ENCODE measurements around the gene GATB. TPM values are rescaled to one million over a fixed set of nuclear protein-coding genes. Genes with fewer than 3 reads are reported as not detected.

Gene GATB
- total and polyA plus RNA-seq, 2 donors (not counting 1 experiment from before 2014, with no cell fraction given): 18.7 to 20.8 TPM

GRCh38 chr4:151799417-151800012, 38.7 kb upstream of the GATB start:
- Histone ChIP-seq H3K4me1 (ENCODE audit: control insufficient read depth, extremely low read depth, insufficient read depth, low read length) (no peaks in the 10 kb centered on the region), H4K20me1 (ENCODE audit: control insufficient read depth, extremely low read depth, insufficient read depth, low read length) (no peaks in the 10 kb centered on the region), H3K36me3 (ENCODE audit: control insufficient read depth, insufficient read depth, low read length) (no peaks in the 10 kb centered on the region), H2AFZ (ENCODE audit: low read length) (no peak overlapping the region), H3K79me2 (ENCODE audit: control insufficient read depth, insufficient read depth, low read length) (no peaks in the 10 kb centered on the region), H3K9ac (ENCODE audit: insufficient read depth, low read length) (no peak overlapping the region), H3K9me3 (ENCODE audit: control insufficient read depth, insufficient read depth, low read depth, low read length) (no peaks in the 10 kb centered on the region), H3K4me3 (replicated peaks in 1 of 4; ENCODE audit: control extremely low read depth in 1 of 4, insufficient read depth in 1 of 4, low read depth in 3 of 4, low read length in 4 of 4) (no peak overlapping the region), H3K27me3 (ENCODE audit: control insufficient read depth, insufficient read depth, low read length) (no peaks in the 10 kb centered on the region), H3K27ac (ENCODE audit: insufficient read depth, low read length) (no peak overlapping the region), H3K4me2 (ENCODE audit: extremely low read depth, insufficient read depth, low read length) (no peak overlapping the region)
- no peak for TF ChIP-seq EZH2 (IDR thresholded peaks at IDR 0.05; ENCODE audit: low read length, missing control alignments)
- TF ChIP-seq CTCF (conservative IDR thresholded peaks at IDR 0.05 in 1 of 2, IDR thresholded peaks at IDR 0.05 in 1 of 2; ENCODE audit: low read depth in 1 of 2, low read length in 2 of 2): no peak
- no peak for DNase-seq (ENCODE audit: low read depth in 2 of 2)

GRCh38 chr4:151798678-151799416, 38.0 kb upstream of the GATB start:
- peak in 1 of 2 donors; percentile 24 for DNase-seq (ENCODE audit: low read depth in 2 of 2)
- no peak overlapping the region for H3K27ac ChIP-seq (ENCODE audit: insufficient read depth, low read length)
- H3K9ac ChIP-seq (ENCODE audit: insufficient read depth, low read length): no peak overlapping the region
- H4K20me1 ChIP-seq (ENCODE audit: control insufficient read depth, extremely low read depth, insufficient read depth, low read length): no peaks in the 10 kb centered on the region
- H3K36me3 ChIP-seq (ENCODE audit: control insufficient read depth, insufficient read depth, low read length): no peaks in the 10 kb centered on the region
- H3K9me3 ChIP-seq (ENCODE audit: control insufficient read depth, insufficient read depth, low read depth, low read length): no peaks in the 10 kb centered on the region
- H3K4me1 ChIP-seq (ENCODE audit: control insufficient read depth, extremely low read depth, insufficient read depth, low read length): no peaks in the 10 kb centered on the region
- H2AFZ ChIP-seq (ENCODE audit: low read length): no peak overlapping the region
- no peaks in the 10 kb centered on the region for H3K79me2 ChIP-seq (ENCODE audit: control insufficient read depth, insufficient read depth, low read length)
- no peak for TF ChIP-seq CTCF (conservative IDR thresholded peaks at IDR 0.05 in 1 of 2, IDR thresholded peaks at IDR 0.05 in 1 of 2; ENCODE audit: low read depth in 1 of 2, low read length in 2 of 2)
- no peak for TF ChIP-seq EZH2 (IDR thresholded peaks at IDR 0.05; ENCODE audit: low read length, missing control alignments)
- H3K27me3 ChIP-seq (ENCODE audit: control insufficient read depth, insufficient read depth, low read length): no peaks in the 10 kb centered on the region
- H3K4me2 ChIP-seq (ENCODE audit: extremely low read depth, insufficient read depth, low read length): no peak overlapping the region
- H3K4me3 ChIP-seq (replicated peaks in 1 of 4; ENCODE audit: control extremely low read depth in 1 of 4, insufficient read depth in 1 of 4, low read depth in 3 of 4, low read length in 4 of 4): no peak overlapping the region

GRCh38 chr4:151797853-151798252, 37.0 kb upstream of the GATB start:
- H3K27ac ChIP-seq (ENCODE audit: insufficient read depth, low read length): no peak overlapping the region
- no peaks in the 10 kb centered on the region for H3K27me3 ChIP-seq (ENCODE audit: control insufficient read depth, insufficient read depth, low read length)
- no peak overlapping the region for H3K4me3 ChIP-seq (replicated peaks in 1 of 4; ENCODE audit: control extremely low read depth in 1 of 4, insufficient read depth in 1 of 4, low read depth in 3 of 4, low read length in 4 of 4)
- no peaks in the 10 kb centered on the region for H3K4me1 ChIP-seq (ENCODE audit: control insufficient read depth, extremely low read depth, insufficient read depth, low read length)
- H2AFZ ChIP-seq (ENCODE audit: low read length): no peak overlapping the region
- H3K36me3 ChIP-seq (ENCODE audit: control insufficient read depth, insufficient read depth, low read length): no peaks in the 10 kb centered on the region
- no peaks in the 10 kb centered on the region for H3K9me3 ChIP-seq (ENCODE audit: control insufficient read depth, insufficient read depth, low read depth, low read length)
- no peak overlapping the region for H3K9ac ChIP-seq (ENCODE audit: insufficient read depth, low read length)
- H4K20me1 ChIP-seq (ENCODE audit: control insufficient read depth, extremely low read depth, insufficient read depth, low read length): no peaks in the 10 kb centered on the region
- TF ChIP-seq EZH2 (IDR thresholded peaks at IDR 0.05; ENCODE audit: low read length, missing control alignments) (no peak), CTCF (conservative IDR thresholded peaks at IDR 0.05 in 1 of 2, IDR thresholded peaks at IDR 0.05 in 1 of 2; ENCODE audit: low read depth in 1 of 2, low read length in 2 of 2) (no peak)
- DNase-seq (ENCODE audit: low read depth in 2 of 2): no peak
- H3K79me2 ChIP-seq (ENCODE audit: control insufficient read depth, insufficient read depth, low read length): no peaks in the 10 kb centered on the region
- H3K4me2 ChIP-seq (ENCODE audit: extremely low read depth, insufficient read depth, low read length): no peak overlapping the region

All from fibroblast of lung (primary cell).